DND-41 (cell line): ENCODE results near the gene LYRM1.

Experiments used
- ATAC-seq: fragments of 200-7000 bp; cut with Tn5 transposase; 3 replicates; pipeline ENCODE4 v1.9.1; 2021; ENCODE audit warnings: low read depth; ENCODE audit not compliant: insufficient read depth
- DNase-seq: peaks from one replicate; pipeline ENCODE4 v3.0.0-alpha.2; 2020
- H2AFZ ChIP-seq: 2 replicates; pipeline ENCODE4 v1.6.0; 2012; ENCODE audit warnings: low read depth, low read length
- H3K27ac ChIP-seq: 2 replicates; pipeline ENCODE4 v1.5.1; 2012; ENCODE audit warnings: low read length, inconsistent platforms
- H3K27me3 ChIP-seq: fragments of 200-600 bp; sonication (generic); 2 replicates; pipeline ENCODE4 v1.6.0; 2012; ENCODE audit warnings: low read length, mild to moderate bottlenecking, inconsistent platforms; ENCODE audit not compliant: insufficient read depth, poor library complexity
- H3K36me3 ChIP-seq: 2 replicates; pipeline ENCODE4 v1.5.1; 2012; ENCODE audit warnings: low read length, inconsistent platforms; ENCODE audit not compliant: insufficient read depth
- H3K4me1 ChIP-seq: 2 replicates; pipeline ENCODE4 v1.5.1; 2012; ENCODE audit warnings: mild to moderate bottlenecking, low read length; ENCODE audit not compliant: insufficient read depth
- H3K4me2 ChIP-seq: 2 replicates; pipeline ENCODE4 v1.6.0; 2012; ENCODE audit warnings: mild to moderate bottlenecking, moderate library complexity, low read length, inconsistent platforms; ENCODE audit not compliant: insufficient read depth
- H3K4me3 ChIP-seq, 2 experiments: fragments of 200-600 bp in 1 of 2; shearing (Covaris generic) in 1 of 2; 2 replicates each; pipeline ENCODE4 v1.5.1; 2012 to 2016; ENCODE audit warnings: inconsistent platforms in 2 of 2, low read length in 2 of 2, mild to moderate bottlenecking in 2 of 2, low read depth in 1 of 2, moderate library complexity in 1 of 2
- H3K79me2 ChIP-seq: 2 replicates; pipeline ENCODE4 v1.6.0; 2012; ENCODE audit warnings: low read length, inconsistent platforms; ENCODE audit not compliant: insufficient read depth
- H3K9ac ChIP-seq: 2 replicates; pipeline ENCODE4 v1.6.0; 2012; ENCODE audit warnings: low read depth, mild to moderate bottlenecking, inconsistent platforms, low read length, moderate library complexity
- H3K9me3 ChIP-seq: 2 replicates; pipeline ENCODE4 v1.5.1; 2012; ENCODE audit warnings: low read length, moderate library complexity, mild to moderate bottlenecking, inconsistent platforms; ENCODE audit not compliant: insufficient read depth, severe bottlenecking
- H4K20me1 ChIP-seq: 2 replicates; pipeline ENCODE4 v1.6.0; 2012; ENCODE audit warnings: low read length; ENCODE audit not compliant: insufficient read depth
- EZH2 ChIP-seq: IDR thresholded peaks from 3 replicates; pipeline ENCODE4 v1.6.1; 2012; ENCODE audit warnings: borderline replicate concordance, low read depth, mild to moderate bottlenecking, moderate library complexity, low read length, inconsistent platforms; ENCODE audit not compliant: severe bottlenecking
- TF ChIP-seq, protein P1 (sequence below): IDR thresholded peaks from 2 replicates; pipeline ENCODE4 v1.5.1; 2012; ENCODE audit warnings: borderline replicate concordance, low read length, moderate library complexity, mild to moderate bottlenecking; ENCODE audit not compliant: poor library complexity, severe bottlenecking; ENCODE audit errors: extremely low read depth

LYRM1 gene

DNA sequence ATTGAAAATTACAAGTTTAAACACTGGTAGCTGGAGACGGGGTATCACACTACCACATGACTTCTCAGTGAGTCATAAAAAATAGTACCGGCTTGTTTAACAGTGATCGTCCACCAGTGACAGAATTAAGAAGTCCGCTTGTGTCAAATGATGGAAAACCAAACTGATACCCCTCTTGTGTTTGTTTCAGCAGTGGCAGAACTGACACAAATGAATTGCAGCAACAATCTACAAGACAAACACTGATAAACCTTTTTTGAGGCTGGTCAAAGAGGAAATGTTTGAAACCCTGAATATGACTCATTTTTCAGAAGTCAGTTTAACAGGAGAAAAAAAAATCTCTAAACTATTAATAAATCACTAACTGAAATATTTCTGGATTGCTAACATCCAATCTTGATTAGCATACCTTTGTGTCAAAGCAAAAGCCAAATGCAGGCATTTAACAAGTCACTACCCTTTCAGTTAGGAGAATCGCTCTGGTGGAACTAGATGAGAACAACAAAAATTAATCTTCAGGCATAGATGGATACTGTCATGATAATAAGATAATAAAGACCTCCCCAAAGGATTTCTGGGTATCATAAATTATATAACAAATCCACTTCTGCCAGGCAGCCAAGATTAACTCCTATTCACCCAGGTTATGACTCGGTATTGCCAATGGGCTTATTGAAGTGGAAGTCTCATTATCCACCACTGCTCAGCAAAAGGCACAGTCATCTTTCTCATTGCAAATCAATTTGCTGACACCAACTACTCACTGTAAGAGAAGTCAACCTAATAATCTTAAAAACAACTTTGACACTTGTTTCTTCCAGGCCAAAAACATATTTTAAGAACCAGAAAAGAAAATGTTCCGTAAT, 21.2 kb upstream of the LYRM1 start:
- Histone ChIP-seq H3K79me2 (no peaks in the 10 kb centered on the region), H3K9ac (no peak overlapping the region), H3K27ac (no peak overlapping the region), H3K9me3 (no peaks in the 10 kb centered on the region), H2AFZ (no peak overlapping the region), H3K4me2 (no peak overlapping the region), H3K4me3 (no peak overlapping the region), H3K36me3 (no peaks in the 10 kb centered on the region), H3K27me3 (no peaks in the 10 kb centered on the region), H3K4me1 (peaks cover 15% of the 10 kb centered on the region), H4K20me1 (peaks cover 3% of the 10 kb centered on the region; the same call in 1 of the 2 replicates)
- no peak for TF ChIP-seq EZH2
- TF ChIP-seq, protein P1, sequence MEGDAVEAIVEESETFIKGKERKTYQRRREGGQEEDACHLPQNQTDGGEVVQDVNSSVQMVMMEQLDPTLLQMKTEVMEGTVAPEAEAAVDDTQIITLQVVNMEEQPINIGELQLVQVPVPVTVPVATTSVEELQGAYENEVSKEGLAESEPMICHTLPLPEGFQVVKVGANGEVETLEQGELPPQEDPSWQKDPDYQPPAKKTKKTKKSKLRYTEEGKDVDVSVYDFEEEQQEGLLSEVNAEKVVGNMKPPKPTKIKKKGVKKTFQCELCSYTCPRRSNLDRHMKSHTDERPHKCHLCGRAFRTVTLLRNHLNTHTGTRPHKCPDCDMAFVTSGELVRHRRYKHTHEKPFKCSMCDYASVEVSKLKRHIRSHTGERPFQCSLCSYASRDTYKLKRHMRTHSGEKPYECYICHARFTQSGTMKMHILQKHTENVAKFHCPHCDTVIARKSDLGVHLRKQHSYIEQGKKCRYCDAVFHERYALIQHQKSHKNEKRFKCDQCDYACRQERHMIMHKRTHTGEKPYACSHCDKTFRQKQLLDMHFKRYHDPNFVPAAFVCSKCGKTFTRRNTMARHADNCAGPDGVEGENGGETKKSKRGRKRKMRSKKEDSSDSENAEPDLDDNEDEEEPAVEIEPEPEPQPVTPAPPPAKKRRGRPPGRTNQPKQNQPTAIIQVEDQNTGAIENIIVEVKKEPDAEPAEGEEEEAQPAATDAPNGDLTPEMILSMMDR, result no peak
- ATAC-seq, result no peak
- DNase-seq, result no peak

GRCh38 chr16:20880867-20881502, 19.6 kb upstream of the LYRM1 start:
- peaks cover 6% of the 10 kb centered on the region; the same call in 1 of the 2 replicates for H4K20me1 ChIP-seq
- H3K27me3 ChIP-seq, result no peaks in the 10 kb centered on the region
- H3K9ac ChIP-seq, result no peak overlapping the region
- ATAC-seq, result no peak
- peaks cover 21% of the 10 kb centered on the region for H3K4me1 ChIP-seq
- no peak overlapping the region for H3K4me2 ChIP-seq
- no peak overlapping the region for H2AFZ ChIP-seq
- no peak overlapping the region for H3K4me3 ChIP-seq
- H3K36me3 ChIP-seq, result no peaks in the 10 kb centered on the region
- DNase-seq, result no peak
- H3K9me3 ChIP-seq, result no peaks in the 10 kb centered on the region
- no peak overlapping the region for H3K27ac ChIP-seq
- no peak for TF ChIP-seq EZH2
- TF ChIP-seq, protein P1, result no peak
- H3K79me2 ChIP-seq, result no peaks in the 10 kb centered on the region

- Histone ChIP-seq H3K27ac (no peak overlapping the region), H4K20me1 (peaks cover 6% of the 10 kb centered on the region; the same call in 1 of the 2 replicates), H3K9ac (no peak overlapping the region), H3K9me3 (no peaks in the 10 kb centered on the region), H3K4me3 (no peak overlapping the region), H3K27me3 (no peaks in the 10 kb centered on the region), H3K4me1 (peaks cover 21% of the 10 kb centered on the region), H3K36me3 (no peaks in the 10 kb centered on the region), H3K4me2 (no peak overlapping the region), H2AFZ (no peak overlapping the region), H3K79me2 (no peaks in the 10 kb centered on the region)
- no peak for TF ChIP-seq EZH2
- TF ChIP-seq, protein P1, result no peak
- DNase-seq, result no peak
- no peak for ATAC-seq
These were observed 19.1 kb upstream of the LYRM1 start for GRCh38 chr16:20881503-20881878.
